GM13976 (cell line): Measurements from ENCODE around the gene AQP7.

Experiments used
- DNase-seq: peaks from one replicate; pipeline ENCODE4 v3.0.0; 2012; ENCODE audit warnings: low spot score
- in situ Hi-C: fragments of 300-500 bp; cut with MboI; formaldehyde crosslinking; loops from one replicate; pipeline ENCODE4 v1.12.0; 2022; ENCODE audit warnings: low sequenced_read_pairs, mixed read lengths, inconsistent platforms; ENCODE audit not compliant: unreplicated experiment
- TF ChIP-seq, protein P1 (sequence below): IDR thresholded peaks from 2 replicates; pipeline ENCODE4 v1.5.1; 2012; ENCODE audit warnings: borderline replicate concordance, mild to moderate bottlenecking; ENCODE audit not compliant: insufficient read depth; ENCODE audit errors: extremely low read depth, missing control alignments, control extremely low read depth

The AQP7 gene

DNA sequence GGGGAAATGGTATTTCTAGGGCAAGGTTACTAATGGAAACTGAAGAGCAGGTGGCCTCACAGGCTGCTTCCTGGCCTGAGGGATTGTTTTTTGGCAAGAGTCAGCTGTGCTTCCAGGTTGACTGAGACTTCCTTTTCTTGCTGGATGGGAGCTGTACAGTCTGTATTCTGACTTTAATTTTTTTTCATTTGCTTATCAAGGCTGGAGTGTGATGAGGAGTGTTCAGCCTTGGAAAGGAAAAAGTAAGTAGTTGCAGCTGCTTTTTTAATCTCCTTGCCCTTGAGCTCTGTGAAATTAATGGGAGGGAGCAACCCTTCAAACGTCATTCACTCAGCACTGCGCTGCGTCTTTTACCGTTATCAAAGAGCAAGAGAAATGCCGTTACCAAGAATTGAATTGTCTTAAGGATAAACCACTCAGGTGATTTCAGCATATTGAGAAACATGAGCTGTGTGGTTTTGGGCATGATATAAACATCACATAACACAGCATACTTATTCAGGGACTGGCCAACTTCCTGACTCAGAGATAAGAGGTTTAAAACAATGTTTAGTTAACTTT is 47.6 kb downstream of the AQP7 start:
- DNase-seq = no peak
- in situ Hi-C loops = no loop called here
- TF ChIP-seq, protein P1, sequence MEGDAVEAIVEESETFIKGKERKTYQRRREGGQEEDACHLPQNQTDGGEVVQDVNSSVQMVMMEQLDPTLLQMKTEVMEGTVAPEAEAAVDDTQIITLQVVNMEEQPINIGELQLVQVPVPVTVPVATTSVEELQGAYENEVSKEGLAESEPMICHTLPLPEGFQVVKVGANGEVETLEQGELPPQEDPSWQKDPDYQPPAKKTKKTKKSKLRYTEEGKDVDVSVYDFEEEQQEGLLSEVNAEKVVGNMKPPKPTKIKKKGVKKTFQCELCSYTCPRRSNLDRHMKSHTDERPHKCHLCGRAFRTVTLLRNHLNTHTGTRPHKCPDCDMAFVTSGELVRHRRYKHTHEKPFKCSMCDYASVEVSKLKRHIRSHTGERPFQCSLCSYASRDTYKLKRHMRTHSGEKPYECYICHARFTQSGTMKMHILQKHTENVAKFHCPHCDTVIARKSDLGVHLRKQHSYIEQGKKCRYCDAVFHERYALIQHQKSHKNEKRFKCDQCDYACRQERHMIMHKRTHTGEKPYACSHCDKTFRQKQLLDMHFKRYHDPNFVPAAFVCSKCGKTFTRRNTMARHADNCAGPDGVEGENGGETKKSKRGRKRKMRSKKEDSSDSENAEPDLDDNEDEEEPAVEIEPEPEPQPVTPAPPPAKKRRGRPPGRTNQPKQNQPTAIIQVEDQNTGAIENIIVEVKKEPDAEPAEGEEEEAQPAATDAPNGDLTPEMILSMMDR = no peak

DNA sequence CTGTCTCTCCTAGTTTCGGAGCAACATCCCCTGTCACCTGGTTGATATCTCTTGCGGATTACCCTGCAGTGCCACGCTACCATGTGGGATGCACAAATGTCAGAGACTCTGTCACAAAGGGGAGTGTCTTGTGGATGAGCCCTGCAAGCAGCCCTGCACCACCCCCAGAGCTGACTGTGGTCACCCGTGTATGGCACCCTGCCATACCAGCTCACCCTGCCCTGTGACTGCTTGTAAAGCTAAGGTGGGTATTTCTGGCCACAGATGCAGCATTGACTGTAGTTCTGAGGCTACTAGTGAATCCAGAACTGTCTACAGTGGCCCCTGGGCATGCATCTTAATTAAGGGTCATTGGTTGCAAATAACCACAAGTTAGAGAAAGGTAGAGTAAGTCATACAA is 50.8 kb downstream of the AQP7 start:
- no peak for DNase-seq
- in situ Hi-C loops = no loop called here
- TF ChIP-seq, protein P1 = no peak

DNA sequence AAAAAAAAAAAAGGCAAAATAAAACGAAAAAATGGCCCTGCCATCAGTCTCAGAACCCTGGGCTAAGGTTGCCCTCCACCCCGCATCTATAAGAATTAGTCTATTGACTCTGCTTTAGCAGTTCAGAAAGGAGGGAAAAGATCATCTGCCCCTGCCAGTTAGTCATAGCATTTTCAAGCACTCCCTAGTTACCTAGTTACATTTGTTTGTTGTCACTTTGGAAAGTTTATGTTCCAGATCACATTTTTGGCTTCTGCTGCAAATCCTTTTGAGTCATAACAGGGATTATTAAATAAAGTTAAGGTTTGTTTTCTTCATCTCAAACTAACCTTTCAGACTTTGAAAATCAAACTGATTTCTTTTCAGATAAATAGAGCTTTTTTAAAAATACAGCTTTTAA is 52.1 kb downstream of the AQP7 start:
- in situ Hi-C loops = no loop called here
- no peak for DNase-seq
- TF ChIP-seq, protein P1 = no peak

DNA sequence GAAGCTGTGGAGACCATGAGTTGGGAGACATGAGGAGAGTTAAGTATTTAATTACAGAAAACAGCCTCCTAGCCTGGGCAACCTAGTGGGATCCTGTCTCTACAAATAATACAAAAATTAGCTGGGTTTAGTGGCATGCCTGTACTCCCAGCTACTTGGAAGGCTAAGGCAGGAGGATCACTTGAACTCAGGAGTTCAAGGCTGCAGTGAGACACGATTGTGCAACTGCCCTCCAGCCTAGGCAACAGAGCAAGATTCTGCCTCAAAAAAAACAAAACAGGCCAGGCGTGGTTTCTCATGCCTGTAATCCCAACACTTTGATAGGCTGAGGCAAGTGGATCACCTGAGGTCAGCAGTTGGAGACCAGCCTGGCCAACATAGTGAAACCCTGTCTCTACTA is 52.6 kb downstream of the AQP7 start:
- TF ChIP-seq, protein P1 = no peak
- no peak for DNase-seq
- in situ Hi-C loops = no loop called here

DNA sequence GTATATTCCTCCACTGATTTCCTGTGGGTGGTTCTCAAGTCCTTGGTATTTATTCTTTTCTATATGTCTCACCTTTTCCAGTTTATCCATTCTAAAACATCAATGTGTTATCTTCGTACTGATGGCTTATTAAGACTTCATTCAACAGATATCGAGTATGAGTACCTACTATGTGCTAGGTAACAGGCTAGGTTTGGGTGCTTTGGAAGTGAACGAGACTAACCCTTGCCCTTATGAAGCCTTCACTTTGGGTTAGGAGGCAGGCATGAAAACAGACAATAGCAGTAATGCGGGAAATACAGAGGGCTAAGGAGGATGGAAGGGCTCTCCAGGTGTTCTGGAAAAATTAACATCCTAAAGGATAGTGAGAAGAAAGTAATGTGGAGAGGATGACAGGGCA is 53.4 kb downstream of the AQP7 start:
- DNase-seq = no peak
- TF ChIP-seq, protein P1 = no peak
- in situ Hi-C loops = no loop called here

DNA sequence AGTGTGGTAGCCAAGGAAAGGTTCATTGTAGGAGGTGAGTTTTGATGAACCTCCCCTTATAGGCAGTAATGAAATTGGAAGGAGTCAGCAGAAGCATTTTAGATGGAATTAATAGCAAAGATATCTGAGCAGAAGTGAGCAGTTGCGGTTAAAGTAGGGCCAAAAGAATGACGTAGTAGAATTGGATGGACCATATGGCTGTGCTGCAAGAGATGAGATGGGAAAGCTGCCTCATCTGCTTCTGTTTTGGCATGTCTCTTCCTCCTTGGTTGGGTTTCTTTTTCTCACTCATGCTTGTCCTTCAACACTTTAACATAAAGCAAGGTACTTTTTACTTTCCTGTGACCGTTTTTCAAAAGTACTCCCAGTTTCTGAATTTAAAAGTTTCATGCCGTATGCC is 55.8 kb downstream of the AQP7 start:
- in situ Hi-C loops = no loop called here
- DNase-seq = no peak
- TF ChIP-seq, protein P1 = no peak

DNA sequence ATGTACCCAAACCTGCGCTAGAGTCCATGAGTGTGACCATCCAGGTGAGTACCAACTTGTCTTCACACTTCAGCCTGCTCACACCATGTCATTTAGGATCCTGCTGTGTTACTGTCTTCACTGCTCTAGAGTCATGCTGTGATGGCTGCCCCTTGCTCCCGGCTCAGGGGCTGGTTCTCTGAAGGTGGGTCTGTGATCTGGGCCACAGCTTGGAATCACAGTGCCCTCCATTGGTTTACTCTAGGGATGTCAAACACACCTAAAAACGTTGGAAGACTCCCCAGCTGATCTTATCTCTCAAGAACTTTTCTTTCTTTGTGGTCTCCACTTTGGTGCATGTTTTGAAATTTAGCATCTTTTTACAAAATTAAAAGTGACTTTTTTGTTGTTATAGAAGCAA is 58.2 kb downstream of the AQP7 start:
- in situ Hi-C loops = no loop called here
- DNase-seq = no peak
- TF ChIP-seq, protein P1 = no peak
